Liver (tissue), 9 donors: Measurements from ENCODE around the gene PRKCH. TPM values are rescaled to one million over a fixed set of nuclear protein-coding genes. Genes with fewer than 3 reads are reported as not detected.

Experiments
- DNase-seq: peaks from one replicate; pipeline ENCODE4 v3.0.0-alpha.2; 2017; ENCODE audit warnings: low spot score
- H3K27ac ChIP-seq, 2 donors: one replicate each; pipeline ENCODE4 v1.7.0; 2013; ENCODE audit warnings: inconsistent platforms in 2 of 2, low read length in 2 of 2, control low read depth in 1 of 2, low read depth in 1 of 2, mild to moderate bottlenecking in 1 of 2
- H3K27me3 ChIP-seq, 4 donors: one replicate each; pipeline versions ENCODE4 v1.6.1 to v1.7.0; 2013; ENCODE audit warnings: low read length in 3 of 4, inconsistent platforms in 1 of 4, mild to moderate bottlenecking in 1 of 4, moderate library complexity in 1 of 4; ENCODE audit not compliant: control insufficient read depth in 4 of 4, insufficient read depth in 4 of 4
- H3K36me3 ChIP-seq, 4 donors: one replicate each; pipeline versions ENCODE4 v1.6.1 to v1.7.0; 2013; ENCODE audit warnings: low read length in 3 of 4, mild to moderate bottlenecking in 3 of 4, low read depth in 1 of 4, moderate library complexity in 1 of 4; ENCODE audit not compliant: control insufficient read depth in 4 of 4, insufficient read depth in 3 of 4
- H3K4me1 ChIP-seq, 4 donors: one replicate each; pipeline versions ENCODE4 v1.6.1 to v1.7.0; 2013; ENCODE audit warnings: low read length in 3 of 4, mild to moderate bottlenecking in 3 of 4, moderate library complexity in 1 of 4; ENCODE audit not compliant: control insufficient read depth in 4 of 4, insufficient read depth in 4 of 4
- H3K4me3 ChIP-seq, 3 donors: one replicate each; pipeline versions ENCODE4 v1.6.1 to v1.7.0; 2013; ENCODE audit warnings: low read length in 3 of 3, control low read depth in 1 of 3, low read depth in 1 of 3, mild to moderate bottlenecking in 1 of 3
- H3K9ac ChIP-seq, 2 donors: one replicate each; pipeline ENCODE4 v1.7.0; 2013; ENCODE audit warnings: low read length in 2 of 2, mild to moderate bottlenecking in 2 of 2, moderate library complexity in 2 of 2, control low read depth in 1 of 2, low read depth in 1 of 2
- H3K9me3 ChIP-seq, 4 donors: one replicate each; pipeline versions ENCODE4 v1.6.1 to v1.7.0; 2013; ENCODE audit warnings: low read length in 3 of 4; ENCODE audit not compliant: control insufficient read depth in 4 of 4
- FOXA1 ChIP-seq: IDR thresholded peaks from 2 replicates; pipeline ENCODE4 v1.6.1; 2016; ENCODE audit warnings: antibody characterized with exemption
- FOXA2 ChIP-seq: IDR thresholded peaks from 2 replicates; pipeline ENCODE4 v1.6.1; 2016; ENCODE audit warnings: antibody characterized with exemption
- GABPA ChIP-seq, 2 donors: IDR thresholded peaks in 1 of 2; conservative IDR thresholded peaks in 1 of 2; 2 replicates each; pipeline ENCODE4 v1.6.1; 2016; ENCODE audit warnings: antibody characterized with exemption in 2 of 2, mild to moderate bottlenecking in 1 of 2, moderate library complexity in 1 of 2
- HNF4A ChIP-seq, 2 donors: conservative IDR thresholded peaks; 2 replicates each; pipeline ENCODE4 v1.6.1; 2016; ENCODE audit warnings: antibody characterized with exemption in 2 of 2, mild to moderate bottlenecking in 2 of 2
- HNF4G ChIP-seq: IDR thresholded peaks from 2 replicates; pipeline ENCODE4 v1.6.1; 2016; ENCODE audit warnings: antibody characterized with exemption
- JUND ChIP-seq, 2 donors: IDR thresholded peaks; 2 replicates each; pipeline ENCODE4 v1.6.1; 2016; ENCODE audit warnings: antibody characterized with exemption in 2 of 2
- NR2F2 ChIP-seq: IDR thresholded peaks from 2 replicates; pipeline ENCODE4 v1.6.1; 2016; ENCODE audit warnings: antibody characterized with exemption
- RAD21 ChIP-seq, 2 donors: IDR thresholded peaks; 2 replicates each; pipeline ENCODE4 v1.6.1; 2016; ENCODE audit warnings: antibody characterized with exemption in 2 of 2, mild to moderate bottlenecking in 2 of 2
- RXRA ChIP-seq, 2 donors: IDR thresholded peaks; 2 replicates each; pipeline ENCODE4 v1.6.1; 2017 to 2018; ENCODE audit warnings: antibody characterized with exemption in 2 of 2, mild to moderate bottlenecking in 1 of 2
- SP1 ChIP-seq: IDR thresholded peaks from 2 replicates; pipeline ENCODE4 v1.6.1; 2018; ENCODE audit warnings: antibody characterized with exemption, mild to moderate bottlenecking
- TAF1 ChIP-seq: conservative IDR thresholded peaks from 2 replicates; pipeline ENCODE4 v1.6.1; 2016; ENCODE audit warnings: antibody characterized with exemption, mild to moderate bottlenecking
- YY1 ChIP-seq: IDR thresholded peaks from 2 replicates; pipeline ENCODE4 v1.6.1; 2016; ENCODE audit warnings: antibody characterized with exemption, mild to moderate bottlenecking
- WGBS: extraction: QIAGEN DNeasy Blood & Tissue Kit; methylation state at CpG from one replicate; pipeline ENCODE4 v1.1.7; 2013; 5-methylcytosine and 5-hydroxymethylcytosine counted together
- polyA plus RNA-seq, 2 donors: library from polyadenylated mRNA; stranded (reverse) in 1 of 2; unstranded in 1 of 2; fragments of 200-250 nt in 1 of 2; fragments of >200 nt in 1 of 2; fragmentation: Nextera tagmentation in 1 of 2; extraction: Ambion mirVana in 1 of 2; gene quantifications; one replicate each; pipeline versions ENCODE4 v1.2.1 to v1.2.3, GENCODE V29; 2013 to 2015
- total RNA-seq, 2 donors: library from RNA; depleted of rRNA; stranded (reverse); fragments of >200 nt; gene quantifications; one replicate each; pipeline ENCODE4 v1.2.3, GENCODE V29; 2014
- TF ChIP-seq, protein P1 (sequence below): IDR thresholded peaks from 2 replicates; pipeline ENCODE4 v1.6.1; 2016; ENCODE audit warnings: antibody characterized with exemption
- TF ChIP-seq, protein P2 (sequence below): IDR thresholded peaks from 2 replicates; pipeline ENCODE4 v1.6.1; 2016; ENCODE audit warnings: antibody characterized with exemption
- TF ChIP-seq, protein P3 (sequence below): IDR thresholded peaks from 2 replicates; pipeline ENCODE4 v1.6.1; 2016; ENCODE audit warnings: antibody characterized with exemption
- donor health status: healthy.
- donor health status: healthy.
- donor health status: healthy.
- donor health status: healthy.
- donor health status: healthy.

The PRKCH gene
- total and polyA plus RNA-seq, 4 donors = 3.9 to 13.7 (median 7.0) TPM

DNA sequence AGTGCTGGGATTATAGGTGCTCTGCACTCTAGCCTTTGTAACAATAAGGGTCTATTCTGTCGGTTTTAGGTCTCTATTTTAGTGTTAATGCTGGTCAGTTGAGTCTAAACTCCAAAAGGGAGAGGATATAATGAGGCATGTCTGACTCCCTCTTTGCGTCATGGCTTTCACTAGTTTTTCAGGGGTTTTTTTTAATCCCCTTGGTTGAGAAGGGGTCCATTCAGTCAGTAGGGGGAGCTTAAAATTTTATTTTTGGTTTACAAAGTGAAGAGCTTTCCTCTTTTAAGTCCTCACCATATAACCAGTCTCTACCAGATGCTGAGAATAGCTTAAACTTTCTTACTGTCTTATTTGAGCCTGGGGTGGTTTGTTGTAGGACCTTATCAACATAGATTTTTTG lies 106.9 kb downstream of the PRKCH start:
- Histone ChIP-seq H3K27ac (no peak overlapping the region), H3K36me3 (no peaks in the 10 kb centered on the region), H3K9ac (no peak overlapping the region), H3K9me3 (no peaks in the 10 kb centered on the region), H3K27me3 (no peaks in the 10 kb centered on the region), H3K4me3 (no peak overlapping the region), H3K4me1 (no peaks in the 10 kb centered on the region)
- no peak for TF ChIP-seq TAF1
- TF ChIP-seq RXRA (IDR thresholded peaks at IDR 0.05) = no peak
- no peak for TF ChIP-seq SP1
- TF ChIP-seq JUND (IDR thresholded peaks at IDR 0.05) = no peak
- TF ChIP-seq, protein P1, sequence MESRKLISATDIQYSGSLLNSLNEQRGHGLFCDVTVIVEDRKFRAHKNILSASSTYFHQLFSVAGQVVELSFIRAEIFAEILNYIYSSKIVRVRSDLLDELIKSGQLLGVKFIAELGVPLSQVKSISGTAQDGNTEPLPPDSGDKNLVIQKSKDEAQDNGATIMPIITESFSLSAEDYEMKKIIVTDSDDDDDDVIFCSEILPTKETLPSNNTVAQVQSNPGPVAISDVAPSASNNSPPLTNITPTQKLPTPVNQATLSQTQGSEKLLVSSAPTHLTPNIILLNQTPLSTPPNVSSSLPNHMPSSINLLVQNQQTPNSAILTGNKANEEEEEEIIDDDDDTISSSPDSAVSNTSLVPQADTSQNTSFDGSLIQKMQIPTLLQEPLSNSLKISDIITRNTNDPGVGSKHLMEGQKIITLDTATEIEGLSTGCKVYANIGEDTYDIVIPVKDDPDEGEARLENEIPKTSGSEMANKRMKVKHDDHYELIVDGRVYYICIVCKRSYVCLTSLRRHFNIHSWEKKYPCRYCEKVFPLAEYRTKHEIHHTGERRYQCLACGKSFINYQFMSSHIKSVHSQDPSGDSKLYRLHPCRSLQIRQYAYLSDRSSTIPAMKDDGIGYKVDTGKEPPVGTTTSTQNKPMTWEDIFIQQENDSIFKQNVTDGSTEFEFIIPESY = no peak
- TF ChIP-seq HNF4G = no peak
- TF ChIP-seq HNF4A (conservative IDR thresholded peaks at IDR 0.05) = no peak
- no peak for TF ChIP-seq FOXA2
- no peak for DNase-seq
- 83% methylated on average over 2 of the region's 2 CpGs for WGBS

DNA sequence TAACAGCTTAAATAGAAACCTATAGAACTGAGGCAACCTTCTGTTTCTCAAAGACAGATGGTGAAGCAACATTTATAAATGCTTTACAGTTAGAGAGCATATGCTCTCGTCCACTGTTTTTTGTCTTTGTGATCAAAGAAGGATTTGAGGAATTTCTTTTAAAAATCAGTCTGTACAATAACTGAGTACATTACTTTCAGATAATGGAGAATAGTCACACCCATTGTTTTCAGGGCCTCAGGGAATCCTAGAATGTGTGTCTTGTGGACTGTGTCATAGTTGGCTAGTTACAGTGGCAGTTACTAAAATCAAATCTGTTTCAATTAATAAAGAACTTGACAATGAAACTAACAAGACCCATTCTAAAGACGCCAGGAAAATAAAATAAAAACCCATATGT lies 107.9 kb downstream of the PRKCH start:
- TF ChIP-seq TAF1 = no peak
- TF ChIP-seq SP1 = no peak
- no peak for TF ChIP-seq YY1
- TF ChIP-seq, protein P2, sequence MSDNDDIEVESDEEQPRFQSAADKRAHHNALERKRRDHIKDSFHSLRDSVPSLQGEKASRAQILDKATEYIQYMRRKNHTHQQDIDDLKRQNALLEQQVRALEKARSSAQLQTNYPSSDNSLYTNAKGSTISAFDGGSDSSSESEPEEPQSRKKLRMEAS = no peak
- no peak for TF ChIP-seq GABPA (IDR thresholded peaks at IDR 0.05 in 1 of 2, conservative IDR thresholded peaks at IDR 0.05 in 1 of 2)
- no peak for TF ChIP-seq NR2F2
- TF ChIP-seq, protein P1 = no peak
- TF ChIP-seq FOXA1 = no peak
- TF ChIP-seq RAD21 (IDR thresholded peaks at IDR 0.05) = no peak
- TF ChIP-seq, protein P3, sequence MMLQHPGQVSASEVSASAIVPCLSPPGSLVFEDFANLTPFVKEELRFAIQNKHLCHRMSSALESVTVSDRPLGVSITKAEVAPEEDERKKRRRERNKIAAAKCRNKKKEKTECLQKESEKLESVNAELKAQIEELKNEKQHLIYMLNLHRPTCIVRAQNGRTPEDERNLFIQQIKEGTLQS = no peak
- TF ChIP-seq FOXA2 = no peak
- no peak for TF ChIP-seq RXRA (IDR thresholded peaks at IDR 0.05)
- no peak for TF ChIP-seq JUND (IDR thresholded peaks at IDR 0.05)
- no peak for TF ChIP-seq HNF4G
- Histone ChIP-seq H3K27ac (no peak overlapping the region), H3K9me3 (no peaks in the 10 kb centered on the region), H3K4me3 (no peak overlapping the region), H3K36me3 (no peaks in the 10 kb centered on the region), H3K9ac (no peak overlapping the region), H3K27me3 (no peaks in the 10 kb centered on the region), H3K4me1 (no peaks in the 10 kb centered on the region)
- DNase-seq = no peak
- 83% methylated on average over 2 of the region's 2 CpGs for whole genome bisulfite sequencing
